ENCODE data around the gene SRGAP3. TPM values are rescaled to one million over a fixed set of nuclear protein-coding genes. Genes with fewer than 3 reads are reported as not detected.

SRGAP3 gene
- total and polyA plus RNA-seq, 10 of the 15 experiments (the other 5 are each of a cell fraction or from before 2014, with no cell fraction given), result 0.32 to 1.7 (median 0.99) TPM

DNA sequence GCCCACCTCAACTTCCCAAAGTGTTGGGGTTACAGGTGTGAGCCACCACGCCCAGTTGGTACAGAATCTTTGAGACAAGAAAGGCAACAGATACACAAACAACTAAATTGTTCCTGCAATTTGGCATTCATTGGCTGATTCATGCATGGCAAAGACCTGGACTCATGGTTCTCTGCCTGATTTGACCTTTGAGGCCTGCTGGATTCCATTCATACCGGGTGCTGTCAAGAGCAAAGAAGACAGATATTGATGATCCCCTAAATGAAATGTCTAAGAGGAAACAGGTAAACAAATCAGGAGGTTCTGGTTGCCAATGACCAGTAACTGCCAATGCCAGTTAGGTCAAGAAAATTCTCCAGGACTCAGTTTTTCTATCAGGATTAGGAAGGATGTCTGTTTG, 242.2 kb downstream of the SRGAP3 start (continued):
- TF ChIP-seq, protein P1, sequence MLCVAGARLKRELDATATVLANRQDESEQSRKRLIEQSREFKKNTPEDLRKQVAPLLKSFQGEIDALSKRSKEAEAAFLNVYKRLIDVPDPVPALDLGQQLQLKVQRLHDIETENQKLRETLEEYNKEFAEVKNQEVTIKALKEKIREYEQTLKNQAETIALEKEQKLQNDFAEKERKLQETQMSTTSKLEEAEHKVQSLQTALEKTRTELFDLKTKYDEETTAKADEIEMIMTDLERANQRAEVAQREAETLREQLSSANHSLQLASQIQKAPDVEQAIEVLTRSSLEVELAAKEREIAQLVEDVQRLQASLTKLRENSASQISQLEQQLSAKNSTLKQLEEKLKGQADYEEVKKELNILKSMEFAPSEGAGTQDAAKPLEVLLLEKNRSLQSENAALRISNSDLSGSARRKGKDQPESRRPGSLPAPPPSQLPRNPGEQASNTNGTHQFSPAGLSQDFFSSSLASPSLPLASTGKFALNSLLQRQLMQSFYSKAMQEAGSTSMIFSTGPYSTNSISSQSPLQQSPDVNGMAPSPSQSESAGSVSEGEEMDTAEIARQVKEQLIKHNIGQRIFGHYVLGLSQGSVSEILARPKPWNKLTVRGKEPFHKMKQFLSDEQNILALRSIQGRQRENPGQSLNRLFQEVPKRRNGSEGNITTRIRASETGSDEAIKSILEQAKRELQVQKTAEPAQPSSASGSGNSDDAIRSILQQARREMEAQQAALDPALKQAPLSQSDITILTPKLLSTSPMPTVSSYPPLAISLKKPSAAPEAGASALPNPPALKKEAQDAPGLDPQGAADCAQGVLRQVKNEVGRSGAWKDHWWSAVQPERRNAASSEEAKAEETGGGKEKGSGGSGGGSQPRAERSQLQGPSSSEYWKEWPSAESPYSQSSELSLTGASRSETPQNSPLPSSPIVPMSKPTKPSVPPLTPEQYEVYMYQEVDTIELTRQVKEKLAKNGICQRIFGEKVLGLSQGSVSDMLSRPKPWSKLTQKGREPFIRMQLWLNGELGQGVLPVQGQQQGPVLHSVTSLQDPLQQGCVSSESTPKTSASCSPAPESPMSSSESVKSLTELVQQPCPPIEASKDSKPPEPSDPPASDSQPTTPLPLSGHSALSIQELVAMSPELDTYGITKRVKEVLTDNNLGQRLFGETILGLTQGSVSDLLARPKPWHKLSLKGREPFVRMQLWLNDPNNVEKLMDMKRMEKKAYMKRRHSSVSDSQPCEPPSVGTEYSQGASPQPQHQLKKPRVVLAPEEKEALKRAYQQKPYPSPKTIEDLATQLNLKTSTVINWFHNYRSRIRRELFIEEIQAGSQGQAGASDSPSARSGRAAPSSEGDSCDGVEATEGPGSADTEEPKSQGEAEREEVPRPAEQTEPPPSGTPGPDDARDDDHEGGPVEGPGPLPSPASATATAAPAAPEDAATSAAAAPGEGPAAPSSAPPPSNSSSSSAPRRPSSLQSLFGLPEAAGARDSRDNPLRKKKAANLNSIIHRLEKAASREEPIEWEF (IDR thresholded peaks at IDR 0.05; ENCODE audit: insufficient replicate concordance, low read depth, low read length), result no peak
- no peak for TF ChIP-seq HCFC1 (IDR thresholded peaks at IDR 0.05; ENCODE audit: low read length)

DNA sequence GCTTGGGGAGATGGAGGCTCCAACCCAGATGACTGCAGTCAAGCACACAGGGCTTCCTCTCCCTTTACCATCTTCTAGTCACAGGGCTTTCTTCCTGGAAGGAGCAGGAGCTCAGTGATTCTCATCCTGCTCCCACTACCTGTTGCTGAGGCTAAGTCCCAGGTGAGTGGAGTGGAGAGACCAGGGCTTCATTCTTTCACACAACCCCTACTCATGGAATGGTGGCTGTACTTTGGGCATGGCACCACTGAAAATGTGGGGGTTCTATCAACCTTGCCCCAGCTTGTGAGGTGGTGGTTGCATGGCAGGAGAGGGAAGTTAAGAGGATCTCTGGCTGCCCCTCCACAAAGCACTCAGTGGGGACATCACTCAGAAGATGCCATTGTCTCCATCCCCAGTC, 249.4 kb downstream of the SRGAP3 start:
- in situ Hi-C loops (cut with MboI) (no loop called here), intact Hi-C loops (cut with micrococcal nuclease; ENCODE audit: unreplicated experiment) (no loop called here)
- Histone ChIP-seq H3K79me2 (ENCODE audit: control insufficient read depth, insufficient read depth, low read length) (no peaks in the 10 kb centered on the region), H3K36me3 (ENCODE audit: control insufficient read depth in 2 of 2, insufficient read depth in 2 of 2, low read length in 1 of 2) (no peaks in the 10 kb centered on the region), H3K9me3 (replicated peaks; ENCODE audit: control insufficient read depth, insufficient read depth, low read length) (no peaks in the 10 kb centered on the region), H3K27me3 (replicated peaks in 1 of 2; ENCODE audit: control insufficient read depth in 2 of 2, insufficient read depth in 2 of 2, low read length in 1 of 2) (no peaks in the 10 kb centered on the region; a peak in 1 of 4 replicates), H3K4me3 (no peak overlapping the region), H3K4me2 (ENCODE audit: control insufficient read depth, insufficient read depth) (no peak overlapping the region), H4K20me1 (ENCODE audit: control insufficient read depth, insufficient read depth) (no peaks in the 10 kb centered on the region), H3K4me1 (ENCODE audit: control insufficient read depth, insufficient read depth, low read length) (no peaks in the 10 kb centered on the region), H3K9ac (ENCODE audit: control insufficient read depth, insufficient read depth, low read length) (no peak overlapping the region), H2AFZ (ENCODE audit: control insufficient read depth, low read depth, low read length) (no peak overlapping the region), H3K27ac (ENCODE audit: control insufficient read depth, insufficient read depth) (no peak overlapping the region)
- ChIA-PET CTCF (interaction anchor here (1.6 kb wide), 1 partner anchor 12 kb away, joined by 4 read pairs; no protein-coding TSS in a partner anchor), RAD21 (ENCODE audit: unreplicated experiment) (no interaction called here), POLR2A (no interaction called here), SMC1A (ENCODE audit: uncharacterized antibody, unreplicated experiment) (no interaction called here)
- FAIRE-seq (no peak), ATAC-seq (no peak), DNase-seq (ENCODE audit: low read depth, low spot score) (no peak)
- no TSS peak for BruUV-seq (replicated peaks)
- no peak for TF ChIP-seq WRNIP1 (IDR thresholded peaks at IDR 0.05; ENCODE audit: borderline replicate concordance, low read depth, low read length)
- no peak for TF ChIP-seq BMI1 (IDR thresholded peaks at IDR 0.05; ENCODE audit: borderline replicate concordance)
- TF ChIP-seq ZNF274 (IDR thresholded peaks at IDR 0.05; ENCODE audit: insufficient read depth, insufficient read length), result no peak
- no peak for TF ChIP-seq YBX1 (IDR thresholded peaks at IDR 0.05)
- TF ChIP-seq NBN (IDR thresholded peaks at IDR 0.05), result no peak
- no peak for TF ChIP-seq STAT3 (IDR thresholded peaks at IDR 0.05; ENCODE audit: low read depth, low read length)
- TF ChIP-seq TARDBP (IDR thresholded peaks at IDR 0.05; ENCODE audit: borderline replicate concordance), result no peak
- no peak for TF ChIP-seq MEF2B (IDR thresholded peaks at IDR 0.05; ENCODE audit: partially characterized antibody, poor library complexity, severe bottlenecking)
- no peak for TF ChIP-seq RAD51 (IDR thresholded peaks at IDR 0.05)
- TF ChIP-seq, protein P2, sequence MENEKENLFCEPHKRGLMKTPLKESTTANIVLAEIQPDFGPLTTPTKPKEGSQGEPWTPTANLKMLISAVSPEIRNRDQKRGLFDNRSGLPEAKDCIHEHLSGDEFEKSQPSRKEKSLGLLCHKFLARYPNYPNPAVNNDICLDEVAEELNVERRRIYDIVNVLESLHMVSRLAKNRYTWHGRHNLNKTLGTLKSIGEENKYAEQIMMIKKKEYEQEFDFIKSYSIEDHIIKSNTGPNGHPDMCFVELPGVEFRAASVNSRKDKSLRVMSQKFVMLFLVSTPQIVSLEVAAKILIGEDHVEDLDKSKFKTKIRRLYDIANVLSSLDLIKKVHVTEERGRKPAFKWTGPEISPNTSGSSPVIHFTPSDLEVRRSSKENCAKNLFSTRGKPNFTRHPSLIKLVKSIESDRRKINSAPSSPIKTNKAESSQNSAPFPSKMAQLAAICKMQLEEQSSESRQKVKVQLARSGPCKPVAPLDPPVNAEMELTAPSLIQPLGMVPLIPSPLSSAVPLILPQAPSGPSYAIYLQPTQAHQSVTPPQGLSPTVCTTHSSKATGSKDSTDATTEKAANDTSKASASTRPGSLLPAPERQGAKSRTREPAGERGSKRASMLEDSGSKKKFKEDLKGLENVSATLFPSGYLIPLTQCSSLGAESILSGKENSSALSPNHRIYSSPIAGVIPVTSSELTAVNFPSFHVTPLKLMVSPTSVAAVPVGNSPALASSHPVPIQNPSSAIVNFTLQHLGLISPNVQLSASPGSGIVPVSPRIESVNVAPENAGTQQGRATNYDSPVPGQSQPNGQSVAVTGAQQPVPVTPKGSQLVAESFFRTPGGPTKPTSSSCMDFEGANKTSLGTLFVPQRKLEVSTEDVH (IDR thresholded peaks at IDR 0.05; ENCODE audit: low read depth, partially characterized antibody), result no peak
